ENCODE measurements around the gene PPFIBP2.

The PPFIBP2 gene

GRCh38 chr11:7513234-7514098, at the start of gene PPFIBP2:
TSS of gene PPFIBP2 (plus strand) at chr11:7513999. CDS start at chr11:7549476, 35,477 bp downstream.
- DNase-seq: peak; percentile 75

- peak; percentile 50 for DNase-seq
Observed at GRCh38 chr11:7467652-7468051, 46.1 kb upstream of the PPFIBP2 start.

- no peak for DNase-seq
Observed at GRCh38 chr11:7469351-7469865, 44.4 kb upstream of the PPFIBP2 start.

GRCh38 chr11:7471071-7471470, 42.7 kb upstream of the PPFIBP2 start:
- no peak for DNase-seq

- DNase-seq: no peak
Observed at GRCh38 chr11:7473717-7474116, 40.1 kb upstream of the PPFIBP2 start.

GRCh38 chr11:7480113-7480512, 33.7 kb upstream of the PPFIBP2 start:
- DNase-seq: peak; percentile 8

- DNase-seq: no peak
Observed at GRCh38 chr11:7484131-7484530, 29.7 kb upstream of the PPFIBP2 start.

GRCh38 chr11:7484645-7485044, 29.2 kb upstream of the PPFIBP2 start:
- peak; percentile 4 for DNase-seq

- no peak for DNase-seq
Observed at GRCh38 chr11:7485186-7486097, 28.4 kb upstream of the PPFIBP2 start, which contains the start of gene OLFML1. TSS of gene OLFML1 (plus strand) at chr11:7485506. CDS start at chr11:7485876, 370 bp downstream.

- DNase-seq: no peak
Observed at GRCh38 chr11:7486098-7486780, 27.6 kb upstream of the PPFIBP2 start.

GRCh38 chr11:7486781-7487140, 27.0 kb upstream of the PPFIBP2 start:
- no peak for DNase-seq

GRCh38 chr11:7487360-7487759, 26.4 kb upstream of the PPFIBP2 start:
- DNase-seq: no peak

GRCh38 chr11:7488681-7489080, 25.1 kb upstream of the PPFIBP2 start:
- peak; percentile 3 for DNase-seq

- peak; percentile 8 for DNase-seq
Observed at GRCh38 chr11:7489376-7489775, 24.4 kb upstream of the PPFIBP2 start.

- DNase-seq: peak; percentile 91
Observed at GRCh38 chr11:7490054-7490453, 23.7 kb upstream of the PPFIBP2 start.

GRCh38 chr11:7490535-7490934, 23.3 kb upstream of the PPFIBP2 start:
- peak; percentile 18 for DNase-seq

- no peak for DNase-seq
Observed at GRCh38 chr11:7492253-7492652, 21.5 kb upstream of the PPFIBP2 start.

- DNase-seq: no peak
Observed at GRCh38 chr11:7493670-7494069, 20.1 kb upstream of the PPFIBP2 start.

- no peak for DNase-seq
Observed at GRCh38 chr11:7494086-7494745, 19.6 kb upstream of the PPFIBP2 start.

GRCh38 chr11:7495882-7496551, 17.8 kb upstream of the PPFIBP2 start:
- DNase-seq: no peak

GRCh38 chr11:7498193-7498592, 15.6 kb upstream of the PPFIBP2 start:
- no peak for DNase-seq

- peak; percentile 4 for DNase-seq
Observed at GRCh38 chr11:7499081-7499480, 14.7 kb upstream of the PPFIBP2 start.

Data from EL (cell line).